ENCODE measurements around the gene TIMP3. TPM values are rescaled to one million over a fixed set of nuclear protein-coding genes. Genes with fewer than 3 reads are reported as not detected.

TIMP3 gene
- total and polyA plus RNA-seq, 10 donors = 19.7 to 689 (median 367) TPM

GRCh38 chr22:32776802-32777201 is 24.7 kb upstream of the TIMP3 start:
- Histone ChIP-seq H3K27me3 (replicated peaks in 1 of 7) (peaks cover 0 to 9% (median 0%) of the 10 kb centered on the region in 7 donors), H3K9me3 (no peaks in the 10 kb centered on the region), H3K36me3 (no peaks in the 10 kb centered on the region), H3K4me1 (peaks cover 0 to 12% (median 2%) of the 10 kb centered on the region in 6 donors), H3K4me3 (no peak overlapping the region), H3K27ac (no peak overlapping the region)
- no peak for DNase-seq
- TF ChIP-seq POLR2A (IDR thresholded peaks at IDR 0.05) (no peak), CTCF (IDR thresholded peaks at IDR 0.05 in 8 of 11, conservative IDR thresholded peaks at IDR 0.05 in 3 of 11) (no peak), POLR2AphosphoS5 (IDR thresholded peaks at IDR 0.05) (no peak)
- WGBS, 5 donors = 37 to 57% (median 45%) methylated on average over 6 to 7 of the region's 7 CpGs
- intact Hi-C loops (cut with DNase I; ENCODE audit: low total_unique reads) = no loop called here

GRCh38 chr22:32777987-32778386 is 23.5 kb upstream of the TIMP3 start:
- peak overlapping the region in 1 of 8 donors; percentile 14 for H3K27ac ChIP-seq
- intact Hi-C loops (cut with DNase I; ENCODE audit: low total_unique reads) = no loop called here
- H3K27me3 ChIP-seq (replicated peaks in 1 of 7) = peaks cover 0 to 9% (median 0%) of the 10 kb centered on the region in 7 donors
- H3K9me3 ChIP-seq = no peaks in the 10 kb centered on the region
- no peak for DNase-seq
- H3K4me3 ChIP-seq = no peak overlapping the region
- H3K36me3 ChIP-seq = no peaks in the 10 kb centered on the region
- WGBS, 5 donors = 37 to 72% (median 50%) methylated on average over 4 of the region's 4 CpGs
- TF ChIP-seq CTCF (IDR thresholded peaks at IDR 0.05 in 8 of 11, conservative IDR thresholded peaks at IDR 0.05 in 3 of 11) (no peak), POLR2AphosphoS5 (IDR thresholded peaks at IDR 0.05) (no peak), POLR2A (IDR thresholded peaks at IDR 0.05) (no peak)
- peaks cover 0 to 12% (median 2%) of the 10 kb centered on the region in 6 donors for H3K4me1 ChIP-seq

- Histone ChIP-seq H3K4me1 (peaks cover 0 to 10% (median 2%) of the 10 kb centered on the region in 6 donors), H3K9me3 (no peaks in the 10 kb centered on the region), H3K27me3 (replicated peaks in 1 of 7) (peaks cover 0 to 9% (median 0%) of the 10 kb centered on the region in 7 donors), H3K4me3 (no peak overlapping the region), H3K27ac (no peak overlapping the region), H3K36me3 (no peaks in the 10 kb centered on the region)
- no peak for DNase-seq
- WGBS, 5 donors = 72 to 85% (median 83%) methylated on average over 2 of the region's 2 CpGs
- no peak for TF ChIP-seq POLR2AphosphoS5 (IDR thresholded peaks at IDR 0.05)
- no peak for TF ChIP-seq POLR2A (IDR thresholded peaks at IDR 0.05)
- no peak for TF ChIP-seq CTCF (IDR thresholded peaks at IDR 0.05 in 8 of 11, conservative IDR thresholded peaks at IDR 0.05 in 3 of 11)
- intact Hi-C loops (cut with DNase I; ENCODE audit: low total_unique reads) = no loop called here
These were observed 20.7 kb upstream of the TIMP3 start for GRCh38 chr22:32780726-32781310.

DNA sequence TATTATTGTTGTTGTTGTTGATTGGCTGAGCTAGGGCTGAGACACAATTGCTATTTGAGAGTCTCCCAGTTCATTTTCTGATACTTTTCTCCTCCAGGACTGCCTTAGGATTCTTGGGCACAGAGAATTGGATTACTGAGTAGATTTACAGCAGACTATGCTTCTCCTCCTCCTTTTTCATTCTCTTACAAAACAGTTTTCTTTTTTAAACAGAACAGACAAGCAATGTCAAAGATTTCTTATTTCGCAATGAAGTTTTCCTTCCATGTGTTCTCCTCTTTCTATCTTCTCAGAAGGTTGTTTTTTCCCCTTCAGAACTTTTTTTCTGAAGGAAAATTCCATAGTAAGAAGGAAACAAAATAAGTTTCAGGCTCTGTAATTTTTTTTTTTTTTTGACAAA is 19.8 kb upstream of the TIMP3 start:
- Histone ChIP-seq H3K4me1 (peaks cover 0 to 3% (median 0%) of the 10 kb centered on the region in 6 donors), H3K9me3 (no peaks in the 10 kb centered on the region), H3K27ac (no peak overlapping the region), H3K4me3 (no peak overlapping the region), H3K36me3 (no peaks in the 10 kb centered on the region), H3K27me3 (replicated peaks in 1 of 7) (peaks cover 0 to 2% (median 0%) of the 10 kb centered on the region in 7 donors)
- intact Hi-C loops (cut with DNase I; ENCODE audit: low total_unique reads) = no loop called here
- 82 to 90% (median 88%) methylated on average over 1 of the region's 1 CpG for WGBS, 5 donors
- TF ChIP-seq POLR2AphosphoS5 (IDR thresholded peaks at IDR 0.05) = no peak
- no peak for TF ChIP-seq CTCF (IDR thresholded peaks at IDR 0.05 in 8 of 11, conservative IDR thresholded peaks at IDR 0.05 in 3 of 11)
- no peak for TF ChIP-seq POLR2A (IDR thresholded peaks at IDR 0.05)
- DNase-seq = no peak

All from spleen (tissue), 11 donors.